IPS DF 6.9 (cell line): ENCODE data around the gene ANKRD30A.
"Not testable (repeated sequence)": the region's sequence is repeated elsewhere in the genome, so short reads cannot be mapped to it uniquely, and the experiment has no call there.

ENCODE experiments used
- DNase-seq: peaks from one replicate; pipeline ENCODE4 v3.0.0-alpha.2; 2013; ENCODE audit warnings: low read depth, low spot score
- H3K27ac ChIP-seq: one replicate; pipeline ENCODE4 v1.5.1; 2013; ENCODE audit warnings: low read length, control low read depth
- H3K27me3 ChIP-seq: 2 replicates; pipeline ENCODE4 v1.6.1; 2013; ENCODE audit warnings: mild to moderate bottlenecking, low read length; ENCODE audit not compliant: control insufficient read depth, insufficient read depth
- H3K36me3 ChIP-seq: 2 replicates; pipeline ENCODE4 v1.6.1; 2013; ENCODE audit warnings: low read length; ENCODE audit not compliant: control insufficient read depth, insufficient read depth
- H3K4me1 ChIP-seq: 2 replicates; pipeline ENCODE4 v1.6.1; 2013; ENCODE audit warnings: low read length; ENCODE audit not compliant: control insufficient read depth, insufficient read depth
- H3K4me3 ChIP-seq: 2 replicates; pipeline ENCODE4 v1.5.1; 2013; ENCODE audit warnings: mild to moderate bottlenecking, low read length
- H3K9me3 ChIP-seq: 2 replicates; pipeline ENCODE4 v1.6.1; 2013; ENCODE audit warnings: low read length, inconsistent platforms; ENCODE audit not compliant: control insufficient read depth, insufficient read depth
- WGBS: extraction: QIAGEN DNeasy Blood & Tissue Kit; methylation state at CpG from one replicate; pipeline ENCODE4 v1.1.7; 2013; ENCODE audit warnings: mixed read lengths, missing lambda C conversion rate; ENCODE audit not compliant: insufficient read length, insufficient coverage; 5-methylcytosine and 5-hydroxymethylcytosine counted together

ANKRD30A gene

GRCh38 chr10:37125191-37125732, at the start of gene ANKRD30A:
ANKRD30A (plus strand) TSS chr10:37125598; CDS start chr10:37125788, 190 bp downstream.
- no peak within 1 kb of the TSS for H3K4me3 ChIP-seq
- no peaks in the 10 kb centered on the region; the same call in 1 of the 2 replicates for H3K36me3 ChIP-seq
- no peaks in the 10 kb centered on the region for H3K27me3 ChIP-seq
- no CpG with 5 or more reads among the region's 39 CpGs for WGBS
- H3K27ac ChIP-seq = no peak within 1 kb of the TSS
- no peak for DNase-seq
- peaks cover 4% of the 10 kb centered on the region for H3K9me3 ChIP-seq
- no peaks in the 10 kb centered on the region for H3K4me1 ChIP-seq

DNA sequence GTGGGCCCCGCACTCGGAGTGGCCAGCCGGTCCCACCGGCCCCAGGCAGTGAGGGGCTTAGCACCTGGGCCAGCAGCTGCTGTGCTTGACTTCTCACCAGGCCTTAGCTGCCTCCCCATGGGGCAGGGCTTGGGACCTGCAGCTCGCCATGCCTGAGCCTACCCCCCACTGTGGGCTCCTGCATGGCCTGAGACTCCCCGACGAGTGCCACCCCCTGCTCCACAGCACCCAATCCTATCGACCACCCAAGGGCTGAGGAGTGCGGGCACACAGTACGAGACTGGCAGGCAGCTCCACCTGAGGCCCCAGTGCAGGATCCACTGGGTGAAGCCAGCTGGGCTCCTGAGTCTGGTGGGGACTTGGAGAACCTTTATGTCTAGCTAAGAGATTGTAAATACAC, 49.3 kb upstream of the ANKRD30A start:
- not testable (repeated sequence) for H3K27ac ChIP-seq, H3K36me3 ChIP-seq, DNase-seq, H3K4me3 ChIP-seq, H3K4me1 ChIP-seq, H3K9me3 ChIP-seq, H3K27me3 ChIP-seq
- WGBS = no CpG with 5 or more reads among the region's 10 CpGs

DNA sequence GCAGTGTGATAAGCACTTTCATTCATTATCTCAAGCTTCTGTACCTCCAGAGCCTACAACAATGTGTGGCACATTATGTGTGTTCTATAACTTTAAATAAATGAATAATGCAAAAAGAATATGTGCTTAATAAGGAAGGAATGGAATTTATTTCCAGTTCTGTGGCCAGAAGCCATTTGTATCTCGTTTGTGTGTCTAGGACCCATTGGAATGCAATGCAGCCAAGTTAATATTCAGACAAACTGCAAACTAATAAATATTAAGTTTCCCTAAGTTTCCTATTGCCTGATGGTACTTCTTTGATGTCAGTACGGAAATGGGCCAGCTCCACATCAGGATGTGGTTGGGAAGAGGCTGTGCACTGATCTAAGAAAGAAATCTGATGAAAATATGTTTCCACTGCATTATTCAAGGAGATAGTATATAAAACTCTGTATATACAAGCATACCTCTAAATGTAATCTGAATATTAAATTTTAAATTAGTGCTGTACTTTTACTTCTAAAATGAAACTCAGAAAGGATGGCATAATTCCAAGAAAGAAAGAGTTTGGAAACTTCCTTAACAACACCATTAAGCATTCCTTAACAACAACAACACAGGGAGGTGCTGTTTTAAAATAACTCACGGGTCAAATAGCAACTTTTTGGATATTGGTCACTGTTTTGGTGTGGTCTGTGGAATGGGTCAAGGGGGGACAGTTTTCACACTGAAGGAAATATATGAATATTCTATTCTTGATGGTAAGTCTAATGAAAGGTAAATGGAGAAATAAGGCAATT, 29.4 kb upstream of the ANKRD30A start:
- H3K27me3 ChIP-seq = no peaks in the 10 kb centered on the region
- peaks cover 3% of the 10 kb centered on the region for H3K9me3 ChIP-seq
- no peak overlapping the region for H3K4me3 ChIP-seq
- H3K36me3 ChIP-seq = no peaks in the 10 kb centered on the region
- WGBS = no CpG with 5 or more reads among the region's 3 CpGs
- DNase-seq = no peak
- H3K27ac ChIP-seq = no peak overlapping the region
- no peaks in the 10 kb centered on the region for H3K4me1 ChIP-seq

DNA sequence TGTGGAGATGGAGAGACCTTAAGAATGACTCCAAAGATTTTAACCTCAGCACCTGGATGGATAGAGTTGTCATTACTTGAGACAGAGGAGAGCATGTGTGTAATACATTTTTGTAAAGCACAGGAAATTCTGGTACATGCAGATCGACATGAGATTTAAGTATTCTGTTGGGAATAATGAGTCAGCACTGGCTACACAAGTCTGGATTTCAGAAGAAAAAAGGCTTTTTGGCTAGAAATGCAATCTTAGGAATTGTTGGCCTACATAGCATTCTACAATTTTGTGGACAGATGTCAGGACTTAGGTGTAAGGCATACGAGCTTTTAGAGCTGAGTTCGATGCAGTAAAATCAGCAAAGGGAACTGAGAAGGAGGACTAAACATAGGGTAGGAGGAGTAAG, 24.1 kb upstream of the ANKRD30A start:
- H3K27me3 ChIP-seq = no peaks in the 10 kb centered on the region
- no peak for DNase-seq
- no peaks in the 10 kb centered on the region for H3K36me3 ChIP-seq
- no peak overlapping the region for H3K4me3 ChIP-seq
- peaks cover 1% of the 10 kb centered on the region; the same call in 1 of the 2 replicates for H3K9me3 ChIP-seq
- H3K27ac ChIP-seq = no peak overlapping the region
- H3K4me1 ChIP-seq = no peaks in the 10 kb centered on the region
- WGBS = no CpG with 5 or more reads among the region's 3 CpGs

DNA sequence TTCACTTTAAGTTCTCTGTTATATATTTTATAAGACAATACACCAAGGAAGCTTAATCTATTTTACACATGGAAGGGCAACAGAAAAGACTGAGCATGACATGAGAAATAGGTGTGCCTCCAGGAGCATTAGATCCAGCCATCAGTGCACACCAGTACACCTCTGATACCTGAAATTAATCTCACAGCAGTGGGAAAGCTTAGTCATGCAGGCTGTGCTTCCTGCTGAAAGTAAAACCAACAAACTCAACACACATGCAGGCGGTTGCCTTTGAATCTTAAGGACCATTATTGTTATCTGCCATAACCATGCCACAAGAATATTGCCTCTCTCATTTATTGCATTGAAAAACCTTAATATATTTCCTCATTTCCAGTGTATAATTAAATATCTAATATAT, 16.4 kb upstream of the ANKRD30A start:
- no peak overlapping the region for H3K27ac ChIP-seq
- H3K9me3 ChIP-seq = peaks cover 2% of the 10 kb centered on the region; the same call in 1 of the 2 replicates
- whole genome bisulfite sequencing = no CpG with 5 or more reads among the region's 1 CpG
- no peak for DNase-seq
- no peaks in the 10 kb centered on the region for H3K27me3 ChIP-seq
- no peak overlapping the region for H3K4me3 ChIP-seq
- H3K4me1 ChIP-seq = no peaks in the 10 kb centered on the region
- no peaks in the 10 kb centered on the region for H3K36me3 ChIP-seq

- Histone ChIP-seq H3K36me3 (no peaks in the 10 kb centered on the region; the same call in 1 of the 2 replicates), H3K4me3 (no peak overlapping the region), H3K4me1 (no peaks in the 10 kb centered on the region), H3K27ac (no peak overlapping the region), H3K9me3 (peaks cover 4% of the 10 kb centered on the region), H3K27me3 (no peaks in the 10 kb centered on the region)
- WGBS = no CpG with 5 or more reads among the region's 21 CpGs
- DNase-seq = no peak
Observed at GRCh38 chr10:37124532-37124931, 866 bp upstream of the ANKRD30A start.

- H3K4me1 ChIP-seq = no peaks in the 10 kb centered on the region
- DNase-seq = no peak
- no peaks in the 10 kb centered on the region; the same call in 1 of the 2 replicates for H3K36me3 ChIP-seq
- no CpG with 5 or more reads among the region's 12 CpGs for WGBS
- no peak overlapping the region for H3K27ac ChIP-seq
- H3K27me3 ChIP-seq = no peaks in the 10 kb centered on the region
- peaks cover 4% of the 10 kb centered on the region for H3K9me3 ChIP-seq
- no peak overlapping the region for H3K4me3 ChIP-seq
Observed at GRCh38 chr10:37125921-37126320, 523 bp downstream of the ANKRD30A start.

DNA sequence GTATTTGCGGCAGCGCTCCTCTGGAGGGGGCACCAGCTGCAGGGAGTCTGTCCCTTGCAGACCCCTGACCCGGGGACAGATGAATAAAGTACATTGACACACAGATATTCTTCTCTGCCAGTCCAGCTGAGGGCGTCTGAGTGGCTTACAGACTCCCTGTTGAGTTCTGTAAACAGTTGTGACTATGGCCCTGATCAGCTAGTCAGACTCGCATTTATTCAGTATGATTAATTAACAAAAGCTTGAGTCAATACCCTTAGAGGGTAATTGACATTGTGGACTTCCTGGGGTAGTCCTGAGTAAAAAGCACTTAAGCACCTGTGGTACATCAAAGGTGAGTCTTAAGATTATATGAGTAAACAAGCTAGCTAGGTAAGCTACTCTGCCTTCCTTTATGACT, 21.0 kb downstream of the ANKRD30A start:
- H3K27me3 ChIP-seq = no peaks in the 10 kb centered on the region
- no peaks in the 10 kb centered on the region for H3K4me1 ChIP-seq
- H3K36me3 ChIP-seq = no peaks in the 10 kb centered on the region
- H3K27ac ChIP-seq = no peak overlapping the region
- no peak for DNase-seq
- no peaks in the 10 kb centered on the region; the same call in 1 of the 2 replicates for H3K9me3 ChIP-seq
- no CpG with 5 or more reads among the region's 5 CpGs for WGBS
- H3K4me3 ChIP-seq = no peak overlapping the region

GRCh38 chr10:37162430-37162829, 37.0 kb downstream of the ANKRD30A start:
- H3K4me1 ChIP-seq, H3K27me3 ChIP-seq, DNase-seq, H3K36me3 ChIP-seq, H3K27ac ChIP-seq, H3K9me3 ChIP-seq, H3K4me3 ChIP-seq: not testable (repeated sequence)
- no CpG with 5 or more reads among the region's 4 CpGs for WGBS

DNA sequence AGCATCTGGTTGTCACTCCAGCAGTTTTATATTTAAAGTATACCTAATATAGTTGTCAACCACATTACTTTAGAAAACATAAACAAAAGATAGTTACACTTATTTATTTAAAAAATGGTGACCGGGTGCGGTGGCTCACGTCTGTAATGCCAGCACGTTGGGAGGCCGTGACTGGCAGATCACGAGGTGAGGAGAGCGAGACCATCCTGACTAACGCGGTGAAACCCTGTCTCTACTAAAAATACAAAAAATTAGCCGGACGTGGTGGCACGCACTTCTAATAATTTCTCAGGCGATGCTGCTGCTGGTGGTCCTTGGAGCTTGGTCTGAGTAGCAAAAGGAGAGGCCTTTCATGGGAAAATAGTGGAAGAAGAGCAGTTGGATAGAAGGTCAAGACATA, 46.5 kb downstream of the ANKRD30A start:
- H3K27ac ChIP-seq, DNase-seq, H3K9me3 ChIP-seq, H3K36me3 ChIP-seq, H3K27me3 ChIP-seq, H3K4me3 ChIP-seq, H3K4me1 ChIP-seq: not testable (repeated sequence)
- WGBS = no CpG with 5 or more reads among the region's 13 CpGs

GRCh38 chr10:37178296-37178695, 52.9 kb downstream of the ANKRD30A start:
- not testable (repeated sequence) for H3K36me3 ChIP-seq, DNase-seq, H3K4me3 ChIP-seq, H3K4me1 ChIP-seq, H3K27ac ChIP-seq, H3K9me3 ChIP-seq, H3K27me3 ChIP-seq
- WGBS = no CpG with 5 or more reads among the region's 4 CpGs
